HG02678 (cell line): Measurements from ENCODE around the gene SESN1.
"Not testable (repeated sequence)": the region's sequence is repeated elsewhere in the genome, so short reads cannot be mapped to it uniquely, and the experiment has no call there.

Experiments used
- ATAC-seq: cut with Tn5 transposase; IDR thresholded peaks from one replicate; pipeline ENCODE4 v1.9.1; 2021; ENCODE audit warnings: mild to moderate bottlenecking, moderate library complexity; ENCODE audit not compliant: unreplicated experiment

SESN1 gene

DNA sequence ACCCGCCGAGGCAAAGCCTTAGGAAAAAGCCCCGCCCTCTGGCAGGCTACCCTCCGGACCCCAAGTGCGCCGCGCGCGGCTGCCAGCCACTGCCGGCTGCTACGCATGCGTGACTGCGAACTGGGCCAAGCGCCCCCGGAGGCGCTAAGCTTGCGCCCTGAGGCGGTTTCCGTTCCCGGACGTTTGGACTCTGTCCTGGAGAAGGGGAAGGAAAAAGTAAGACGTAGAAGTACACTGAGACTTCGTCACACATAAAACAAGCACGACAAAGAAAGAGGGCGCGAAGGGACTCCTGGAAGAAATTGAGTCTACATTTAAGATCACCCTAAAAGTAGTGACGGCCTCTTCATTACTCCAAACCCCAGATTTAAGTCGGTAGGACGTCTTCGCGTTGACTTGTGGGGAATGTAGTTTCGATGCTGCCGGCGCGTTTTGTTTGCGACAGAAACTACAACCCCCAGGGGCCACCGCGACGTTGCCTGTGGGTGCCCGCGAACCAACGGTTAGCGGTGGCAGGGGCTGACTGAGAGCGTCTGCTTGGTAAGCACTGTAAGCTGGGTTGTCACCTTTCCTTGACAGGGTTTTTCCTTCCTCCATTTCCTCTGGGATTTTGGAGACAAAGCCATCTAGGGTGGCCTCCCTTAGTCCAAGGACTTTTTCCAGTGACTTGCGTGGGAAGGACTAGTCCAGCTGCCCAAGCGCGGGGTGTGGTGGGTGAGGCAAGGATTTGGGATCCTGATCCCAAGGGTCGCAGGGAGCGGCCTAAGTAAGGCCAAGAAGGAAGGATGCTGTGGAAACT is 589 bp upstream of the SESN1 start, which contains the start of gene CEP57L1:
Gene CEP57L1, plus strand, starts transcription at position 472 of the 799 bp plus-strand sequence. CDS start 49,715 bp downstream, outside the sequence.
- peak; percentile 72 for ATAC-seq

DNA sequence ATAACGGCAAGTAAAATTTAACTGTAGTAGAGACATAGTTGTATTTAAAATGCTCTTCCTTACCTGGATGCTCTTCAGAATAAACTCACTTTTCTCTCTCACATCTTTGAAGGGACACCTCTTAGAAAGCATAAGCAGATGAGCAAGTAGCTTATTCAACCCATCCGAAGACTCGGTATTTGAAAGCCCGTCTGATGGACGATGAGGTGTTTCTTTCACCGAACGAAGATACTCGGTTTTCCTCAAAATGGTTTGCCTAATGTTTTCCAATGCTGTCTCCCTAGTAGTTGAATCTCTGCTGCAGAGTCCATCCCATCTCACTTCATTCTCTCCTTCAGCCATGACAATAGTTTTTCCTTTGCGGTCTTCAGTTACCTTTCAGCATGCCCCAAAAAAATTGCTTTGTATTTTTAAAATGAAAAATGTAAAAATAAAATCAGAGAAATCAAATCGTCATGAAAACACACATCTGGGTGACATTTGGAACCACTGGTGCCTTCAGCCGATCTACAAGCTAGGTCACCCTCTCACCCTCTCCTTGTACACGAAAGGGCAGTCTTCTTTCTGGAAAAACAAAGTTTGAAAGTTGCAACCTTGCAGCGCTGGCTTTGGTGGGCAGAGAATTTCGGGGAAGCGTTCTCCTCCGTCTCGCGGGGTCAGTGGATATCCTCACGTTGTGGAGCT is 772 bp downstream of the SESN1 start:
- no peak for ATAC-seq

DNA sequence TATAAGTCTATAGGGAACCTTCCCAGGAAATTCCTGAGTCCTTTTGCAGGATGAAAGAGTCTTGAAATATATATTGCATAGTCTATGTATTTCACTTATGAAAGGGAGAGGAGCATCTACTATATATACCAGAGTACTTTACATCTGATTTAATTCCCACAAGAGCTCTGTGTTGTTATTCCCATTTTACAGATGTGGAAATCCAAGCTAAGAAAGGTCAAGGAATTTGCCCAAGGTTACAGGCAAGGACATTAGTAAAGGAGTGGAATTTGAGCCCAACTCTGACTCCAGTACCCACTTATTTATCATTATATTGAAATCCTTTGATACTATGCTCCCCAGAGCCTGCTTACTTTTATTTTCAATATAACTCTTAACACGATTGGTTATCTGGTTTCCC is 2.6 kb downstream of the SESN1 start:
- ATAC-seq = no peak

DNA sequence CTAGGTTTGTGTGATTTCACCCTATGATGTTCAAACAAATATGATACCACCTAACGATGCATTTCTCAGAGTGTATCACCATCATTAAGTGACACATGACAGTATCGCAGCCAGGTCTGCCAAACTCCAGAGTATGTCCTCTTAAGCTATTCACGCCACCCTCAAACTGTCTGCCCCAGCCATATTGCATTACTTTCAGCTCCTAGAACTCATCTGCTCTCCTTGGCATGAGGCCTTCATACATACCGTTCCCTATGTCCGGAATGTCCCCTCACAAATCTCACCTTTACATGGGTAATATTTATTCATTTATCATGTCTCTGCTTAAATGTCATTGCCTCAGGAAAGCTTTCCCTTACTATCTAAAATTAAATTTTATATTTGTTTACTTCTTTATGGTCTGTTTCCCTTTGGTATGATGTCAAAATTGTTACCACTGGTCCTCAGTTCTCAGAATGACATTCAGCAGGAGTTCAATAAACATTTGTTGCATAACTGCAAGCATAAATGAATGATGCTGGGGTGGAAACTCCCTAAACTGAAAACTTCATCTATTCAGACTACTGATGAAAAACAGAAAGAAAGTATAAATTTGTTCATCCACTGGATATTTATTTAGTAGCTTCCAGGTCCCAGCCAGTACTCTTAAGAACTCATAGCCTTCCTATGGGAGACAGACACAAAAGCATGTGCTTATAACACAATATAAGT is 3.2 kb downstream of the SESN1 start:
- ATAC-seq = no peak

DNA sequence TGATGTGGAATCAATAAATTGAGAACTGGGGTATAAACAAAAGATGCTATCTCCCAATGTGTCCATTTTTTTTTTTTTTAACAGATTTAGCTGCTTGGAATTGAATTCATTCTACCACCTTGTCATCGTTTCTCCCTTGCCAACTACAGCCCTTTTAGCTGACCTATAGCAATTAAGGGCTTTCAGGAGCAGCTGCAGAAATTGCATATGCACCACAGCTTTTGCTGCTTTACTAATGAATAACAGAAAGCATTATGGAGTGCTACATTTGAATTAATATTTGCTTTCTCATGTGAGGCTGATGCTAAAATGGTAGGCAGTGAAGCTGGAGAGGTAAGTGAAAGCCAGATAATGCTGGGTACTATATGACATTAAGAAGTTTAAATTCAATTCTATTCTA is 5.7 kb downstream of the SESN1 start:
- no peak for ATAC-seq

DNA sequence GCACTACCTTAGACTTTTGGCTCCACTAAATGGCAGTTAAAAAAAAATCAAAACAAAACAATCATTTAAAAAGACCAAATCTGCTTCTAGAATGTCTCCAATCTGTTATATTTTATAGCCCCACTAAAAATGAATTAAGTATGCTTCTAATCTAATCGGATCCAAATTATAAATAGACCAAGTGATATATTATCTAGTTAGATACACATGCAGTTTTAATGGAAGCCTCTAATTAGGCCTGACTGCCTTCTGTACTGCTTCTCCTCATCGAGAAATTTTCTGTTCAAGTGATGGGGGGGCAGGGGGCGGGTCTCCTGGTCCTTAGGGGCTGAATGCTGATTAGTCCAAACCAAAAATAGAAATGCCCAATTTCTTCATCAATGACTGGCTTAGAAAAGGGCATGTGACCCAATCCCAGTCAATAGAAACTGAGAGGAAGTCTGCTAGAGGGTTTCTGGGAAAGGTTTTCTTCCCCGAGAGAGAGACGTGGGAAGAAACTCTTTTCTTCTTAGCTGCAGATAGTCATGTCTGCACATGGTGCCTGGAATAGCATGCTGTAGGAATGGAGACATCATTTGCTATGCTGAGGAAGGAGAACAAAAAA is 6.9 kb downstream of the SESN1 start:
- no peak for ATAC-seq

DNA sequence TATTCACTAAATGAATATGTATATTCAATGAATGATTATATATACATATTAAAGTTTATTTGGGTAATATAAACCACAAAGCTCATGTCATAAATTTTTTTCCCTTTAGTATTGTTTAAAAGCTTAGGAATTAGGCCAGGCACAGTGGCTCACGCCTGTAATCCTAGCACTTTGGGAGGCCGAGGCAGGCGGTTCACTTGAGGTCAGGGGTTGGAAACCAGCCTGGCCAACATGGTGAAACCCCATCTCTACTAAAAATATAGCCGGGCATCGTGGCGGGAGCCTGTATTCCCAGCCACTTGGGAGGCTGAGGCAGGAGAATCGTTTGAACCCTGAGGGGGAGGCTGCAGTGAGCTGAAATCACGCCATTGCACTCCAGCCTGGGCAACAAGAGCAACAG is 10.5 kb downstream of the SESN1 start:
- not testable (repeated sequence) for ATAC-seq

DNA sequence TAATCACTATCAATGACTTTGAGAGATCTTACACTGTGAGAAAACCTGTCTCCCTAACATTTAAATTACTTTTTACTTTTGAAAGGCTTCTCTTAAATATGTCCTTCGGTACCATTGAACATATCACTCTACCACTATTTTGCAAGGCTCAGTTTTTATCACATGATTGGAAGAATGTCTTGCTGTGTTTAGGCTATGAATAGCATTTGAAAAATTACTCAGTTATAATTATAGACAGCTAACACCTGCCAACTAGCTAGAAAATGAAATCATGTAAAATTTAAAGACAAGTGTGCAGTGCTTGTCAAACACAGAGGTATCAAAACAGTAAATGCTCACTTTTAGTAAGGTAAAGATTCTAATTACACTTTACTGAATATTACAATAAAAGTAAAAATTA is 11.0 kb downstream of the SESN1 start:
- ATAC-seq = peak; percentile 59

DNA sequence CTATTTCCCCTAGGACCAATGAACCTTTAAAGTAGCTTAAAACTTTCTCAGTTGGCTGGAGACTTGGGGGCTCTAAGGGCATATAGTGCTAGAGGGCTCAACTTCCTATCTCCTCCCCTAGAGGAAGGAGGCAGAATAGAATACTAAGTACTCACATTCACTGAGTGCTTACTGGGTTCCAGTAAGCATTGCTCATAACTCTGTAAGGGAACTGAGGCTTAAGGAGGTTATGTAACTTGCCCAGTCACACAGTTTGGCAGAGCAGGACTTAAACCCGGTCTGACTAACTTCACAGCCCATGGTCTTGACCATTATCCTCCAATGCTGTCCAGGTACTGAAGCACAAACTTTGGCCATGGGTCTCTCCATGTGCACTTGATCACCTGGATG is 12.5 kb downstream of the SESN1 start:
- ATAC-seq = no peak

DNA sequence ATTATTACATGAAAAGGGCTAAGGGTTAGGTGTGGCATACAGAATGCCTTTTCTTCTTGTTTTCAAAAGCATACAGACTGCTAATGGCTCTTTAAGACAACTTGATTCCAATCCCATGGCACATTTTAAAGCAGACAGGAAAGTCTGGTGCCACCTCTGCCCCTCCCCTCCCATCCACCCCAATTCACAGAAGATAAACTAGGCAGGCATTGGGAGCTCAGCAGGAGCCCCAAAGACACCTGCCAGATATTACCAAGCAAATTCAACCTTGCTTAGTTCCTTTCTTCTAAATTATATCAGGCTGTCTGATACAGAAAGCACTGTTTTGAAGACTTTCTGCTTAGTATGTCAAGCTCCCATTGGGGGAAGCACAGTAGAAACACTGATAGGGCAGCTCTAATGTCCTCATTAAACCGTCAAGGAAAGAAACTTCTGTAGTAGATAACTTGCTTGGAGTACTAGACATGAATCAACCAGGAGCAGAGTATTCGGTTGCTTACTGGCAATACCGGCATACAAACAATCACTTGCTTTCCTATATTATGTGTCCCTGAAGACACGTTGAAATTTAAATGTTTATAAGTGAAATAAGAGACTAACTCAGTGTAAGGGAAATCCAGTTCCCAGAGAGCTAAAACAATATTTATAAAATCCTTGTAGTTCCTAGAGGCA is 13.0 kb downstream of the SESN1 start:
- no peak for ATAC-seq

DNA sequence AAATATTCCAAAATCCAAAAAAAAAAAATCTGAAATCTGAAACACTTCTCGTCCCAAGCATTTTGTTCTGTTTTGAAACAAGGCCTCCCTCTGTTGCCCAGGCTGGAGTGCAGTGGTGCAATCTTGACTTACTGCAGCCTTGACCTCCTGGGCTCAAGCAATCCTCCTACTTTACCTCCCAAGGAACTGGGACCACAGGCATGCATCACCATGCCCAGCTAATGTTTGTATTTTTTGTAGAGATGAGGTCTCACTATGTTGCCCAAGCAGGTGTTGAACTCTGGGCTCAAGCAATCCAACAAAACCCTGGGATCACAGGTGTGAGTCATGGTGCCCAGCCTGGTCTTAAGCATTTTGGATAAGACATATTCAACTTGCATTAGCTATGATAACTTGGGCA is 13.6 kb downstream of the SESN1 start:
- no peak for ATAC-seq

DNA sequence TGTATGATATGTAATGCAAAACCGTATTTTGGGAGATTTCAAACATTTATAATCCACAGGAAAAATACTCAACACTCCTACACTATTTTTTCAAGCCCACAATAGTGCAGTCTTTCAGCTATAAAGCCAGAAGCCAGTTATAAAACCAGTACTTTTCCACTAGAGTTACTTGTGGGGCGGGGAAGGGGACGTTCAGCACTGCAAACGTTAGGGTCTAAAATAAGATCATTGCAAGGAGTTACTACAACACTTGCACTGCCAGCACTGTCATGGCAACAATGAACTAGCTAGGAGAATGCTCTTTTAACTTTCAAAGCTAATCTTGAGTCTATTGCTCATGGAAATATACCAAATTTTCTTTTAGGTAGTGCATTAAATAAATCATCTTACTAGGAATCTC is 14.7 kb downstream of the SESN1 start:
- ATAC-seq = no peak

DNA sequence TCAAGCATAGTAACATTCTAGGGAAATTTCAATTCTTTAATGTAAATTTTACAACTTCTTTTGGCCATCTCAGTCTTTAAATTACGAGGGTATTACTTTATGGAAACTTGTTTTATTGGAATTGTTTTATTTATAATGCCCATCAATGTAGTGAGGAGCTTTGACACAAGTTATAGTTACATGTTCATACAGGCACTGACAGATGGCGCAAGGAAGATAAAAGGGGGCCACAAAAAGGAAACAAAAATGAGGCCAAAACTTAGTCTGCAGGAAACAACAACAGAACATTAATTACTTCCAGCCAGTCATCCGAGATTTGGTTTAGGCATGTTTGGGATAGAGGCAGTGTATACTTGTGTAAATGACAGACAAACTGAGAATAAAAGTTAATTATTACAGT is 18.3 kb downstream of the SESN1 start:
- no peak for ATAC-seq

DNA sequence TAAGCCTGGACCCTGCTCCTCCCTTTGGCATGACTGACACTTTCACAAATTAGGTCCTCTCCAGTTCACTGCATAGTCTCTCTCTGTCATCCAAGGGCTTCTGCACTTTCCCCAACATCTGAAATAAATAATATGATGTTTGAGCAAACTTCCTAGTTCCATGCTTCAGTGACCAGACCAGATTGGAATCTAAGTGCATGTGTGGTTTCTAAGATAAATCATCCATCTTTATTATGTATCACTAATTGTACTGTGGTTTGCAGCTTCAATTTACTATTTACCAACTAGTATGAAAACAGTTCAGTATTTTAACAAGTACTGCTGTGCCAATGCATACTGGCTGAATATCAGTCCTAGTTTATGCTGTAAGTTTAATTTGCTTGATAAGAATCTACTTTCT is 18.7 kb downstream of the SESN1 start:
- no peak for ATAC-seq

DNA sequence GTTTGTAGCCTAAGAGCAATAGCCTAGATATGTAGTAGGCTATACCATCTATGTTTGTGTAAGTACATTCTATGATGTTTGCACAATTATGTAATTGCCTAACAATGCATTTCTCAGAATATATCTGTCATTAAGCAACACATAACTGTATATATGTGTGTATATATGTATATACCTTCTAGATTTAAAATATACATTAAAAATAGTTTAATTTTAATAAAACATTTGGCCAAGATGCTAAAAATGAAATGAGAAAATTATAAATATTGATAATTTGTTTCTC is 20.6 kb downstream of the SESN1 start:
- no peak for ATAC-seq

DNA sequence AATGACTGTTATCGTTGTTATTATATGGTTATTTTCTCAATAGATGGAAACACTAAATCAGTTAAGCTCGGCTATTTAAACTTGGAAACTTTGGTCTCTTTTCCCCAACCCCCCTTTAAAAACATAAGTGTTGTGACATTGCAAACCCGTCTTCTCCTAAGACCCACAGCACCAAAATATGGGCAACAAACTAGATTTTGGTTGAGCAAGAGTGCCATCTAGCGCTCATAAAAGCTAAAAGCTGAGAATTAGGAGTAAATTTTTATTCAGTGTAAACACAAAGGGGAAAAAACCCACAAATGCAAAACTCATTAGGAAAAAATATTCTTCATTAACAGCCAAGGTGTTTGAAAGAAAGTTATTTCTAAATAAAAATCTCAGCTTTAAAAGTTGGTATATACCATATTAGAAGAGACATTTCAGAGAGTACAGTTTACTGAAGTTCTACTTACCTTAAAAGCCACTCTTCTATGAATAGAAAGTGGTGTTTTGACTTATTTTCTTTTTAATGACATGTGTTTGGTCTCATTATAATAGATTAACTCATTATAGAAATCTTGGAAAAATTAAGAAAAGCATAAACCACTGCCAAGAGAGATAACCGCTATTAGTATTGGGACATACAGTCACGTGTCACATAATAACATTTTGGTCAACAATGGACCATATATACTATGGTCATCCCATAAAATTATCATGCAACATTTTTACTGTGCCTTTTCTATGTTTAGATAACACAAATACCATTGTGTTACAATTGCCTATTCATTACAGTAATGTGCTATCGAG is 21.1 kb downstream of the SESN1 start:
- no peak for ATAC-seq

DNA sequence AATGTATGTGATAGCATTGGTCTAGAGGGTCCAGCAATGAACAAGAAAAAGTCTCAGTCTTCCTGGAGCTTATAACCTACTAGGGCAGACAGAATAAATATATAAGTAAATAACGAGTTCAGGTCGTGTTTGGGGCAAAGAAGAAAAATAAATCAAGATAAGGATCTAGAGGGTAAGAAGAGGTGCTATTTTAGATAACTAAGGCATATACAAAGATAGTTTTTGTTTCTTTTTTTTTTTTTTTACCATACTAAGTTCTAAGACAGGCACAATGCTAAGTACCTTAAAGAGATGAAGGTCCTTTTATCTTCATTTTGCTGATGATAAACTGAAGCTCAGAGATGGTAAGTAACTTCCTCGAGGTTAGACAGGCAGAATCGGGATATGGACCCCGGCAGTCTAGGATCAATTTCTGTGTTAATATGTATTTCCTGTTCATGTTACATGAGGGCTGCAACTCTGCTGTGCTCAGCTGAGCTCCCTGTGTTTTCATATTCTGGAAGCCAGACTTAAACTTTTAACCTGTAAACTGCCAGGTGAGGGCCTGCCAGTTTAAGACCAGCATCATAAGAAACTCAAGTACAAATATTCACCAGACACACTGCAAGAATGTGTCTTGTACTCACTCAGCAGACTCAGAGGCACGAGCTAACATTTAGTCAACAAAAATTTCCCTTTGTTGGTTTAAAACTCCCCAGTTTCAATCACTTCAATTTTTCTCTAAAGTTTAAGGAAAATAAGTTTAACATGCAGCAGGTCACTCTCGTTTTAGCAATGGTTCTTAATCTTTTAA is 23.3 kb downstream of the SESN1 start:
- ATAC-seq = no peak

DNA sequence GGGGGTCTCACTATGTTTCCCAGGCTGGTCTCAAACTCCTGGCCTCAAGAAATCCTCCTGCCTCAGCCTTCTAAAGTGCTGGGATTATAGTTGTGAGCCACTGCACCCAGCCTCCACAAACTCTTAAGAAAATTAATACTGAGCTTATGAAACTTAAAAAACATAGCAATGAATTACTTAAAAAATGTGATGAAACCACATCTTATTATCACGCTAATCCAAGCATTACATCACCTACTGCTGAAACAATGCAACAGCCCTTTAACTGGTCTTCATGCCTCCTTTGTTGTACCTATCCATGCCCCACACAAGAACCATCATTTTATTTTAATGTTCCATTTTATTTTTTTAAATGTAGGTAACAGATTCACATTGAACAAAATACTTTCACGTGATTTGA is 24.9 kb downstream of the SESN1 start:
- ATAC-seq = no peak

DNA sequence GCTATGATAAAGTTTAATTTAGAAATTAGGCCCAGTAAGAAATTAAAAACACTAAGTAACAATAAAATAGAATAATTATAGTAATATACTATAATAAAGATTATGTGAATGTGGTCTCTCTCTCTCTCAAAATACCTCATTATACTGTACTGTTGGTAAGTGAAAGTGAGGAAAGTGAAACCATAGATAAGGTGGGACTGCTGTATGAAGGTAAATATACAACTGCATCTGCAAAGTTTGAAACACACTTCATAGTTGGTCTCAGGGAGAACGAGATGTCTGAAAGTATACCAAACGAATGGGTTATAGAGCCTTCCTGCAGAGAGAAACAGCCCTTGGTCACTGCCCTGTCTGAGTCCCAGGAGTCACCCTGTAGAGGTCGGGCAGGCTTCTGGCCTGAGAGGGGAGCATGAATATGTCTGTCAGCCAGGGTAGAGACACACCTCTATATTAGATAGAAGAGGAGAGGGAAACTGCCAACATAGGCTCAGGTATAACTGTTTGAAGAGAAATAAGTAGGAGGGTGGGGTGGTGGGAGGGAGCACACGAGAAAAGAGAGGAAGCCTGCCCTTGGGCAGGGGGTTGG is 31.8 kb downstream of the SESN1 start:
- no peak for ATAC-seq
